HepG2 (cell line): Measurements from ENCODE around the gene NUP85. TPM values are rescaled to one million over a fixed set of nuclear protein-coding genes. Genes with fewer than 3 reads are reported as not detected.

Experiments
- ATF6 ChIP-seq: sonication (generic); formaldehyde crosslinking; conservative IDR thresholded peaks from 2 replicates; pipeline ENCODE4 v1.4.0; 2020; ENCODE audit warnings: missing genetic modification reagents
- BATF2 ChIP-seq: sonication (generic); formaldehyde crosslinking; IDR thresholded peaks from 2 replicates; pipeline ENCODE4 v1.8.0; 2022; ENCODE audit warnings: mild to moderate bottlenecking, missing genetic modification reagents, moderate library complexity
- BRCA1 ChIP-seq: sonication (generic); formaldehyde crosslinking; IDR thresholded peaks from 2 replicates; pipeline ENCODE4 v1.4.0; 2020; ENCODE audit warnings: missing genetic modification reagents
- FOXC1 ChIP-seq: sonication (generic); formaldehyde crosslinking; IDR thresholded peaks from 2 replicates; pipeline ENCODE4 v1.8.0; 2022; ENCODE audit warnings: mild to moderate bottlenecking, missing genetic modification reagents, borderline replicate concordance
- GATAD1 ChIP-seq: IDR thresholded peaks from 2 replicates; pipeline ENCODE4 v1.6.1; 2016; ENCODE audit warnings: missing genetic modification reagents, missing compliant biosample characterization
- IKZF4 ChIP-seq: sonication (generic); formaldehyde crosslinking; IDR thresholded peaks from 2 replicates; pipeline ENCODE4 v1.5.1; 2020; ENCODE audit warnings: borderline replicate concordance, mild to moderate bottlenecking, low read depth, missing genetic modification reagents; ENCODE audit errors: not compliant biosample characterization
- KAT7 ChIP-seq: IDR thresholded peaks from 2 replicates; pipeline ENCODE4 v1.6.1; 2018; ENCODE audit warnings: borderline replicate concordance, missing compliant biosample characterization
- KLF12 ChIP-seq: sonication (generic); formaldehyde crosslinking; IDR thresholded peaks from 2 replicates; pipeline ENCODE4 v1.4.0; 2020; ENCODE audit warnings: missing genetic modification reagents, borderline replicate concordance
- MEIS2 ChIP-seq: sonication (generic); formaldehyde crosslinking; IDR thresholded peaks from 2 replicates; pipeline ENCODE4 v1.9.0; 2021; ENCODE audit warnings: mild to moderate bottlenecking, missing genetic modification reagents
- MXD4 ChIP-seq: IDR thresholded peaks from 2 replicates; pipeline ENCODE4 v1.6.1; 2016; ENCODE audit warnings: mild to moderate bottlenecking, missing biosample characterization, missing genetic modification reagents
- NFRKB ChIP-seq: fragments of 450-650 bp; IDR thresholded peaks from 2 replicates; pipeline ENCODE4 v1.6.1; 2017
- SRY ChIP-seq: sonication (generic); formaldehyde crosslinking; IDR thresholded peaks from 2 replicates; pipeline ENCODE4 v1.8.0; 2022; ENCODE audit warnings: mild to moderate bottlenecking, missing genetic modification reagents
- TEAD3 ChIP-seq: optimal IDR thresholded peaks from 2 replicates; pipeline ENCODE3; 2016; ENCODE audit warnings: borderline replicate concordance
- THRA ChIP-seq: sonication (generic); formaldehyde crosslinking; IDR thresholded peaks from 2 replicates; pipeline ENCODE4 v1.4.0; 2020; ENCODE audit warnings: missing genetic modification reagents, borderline replicate concordance
- TRIM24 ChIP-seq: sonication (generic); formaldehyde crosslinking; IDR thresholded peaks from 2 replicates; pipeline ENCODE4 v1.8.0; 2022; ENCODE audit warnings: mild to moderate bottlenecking, missing genetic modification reagents
- USF2 ChIP-seq, 2 experiments: sonication (generic) in 1 of 2; formaldehyde crosslinking in 1 of 2; IDR thresholded peaks; 2 replicates each; pipeline versions ENCODE4 v1.5.1 to v1.6.1; 2011 to 2020; ENCODE audit warnings: borderline replicate concordance in 1 of 2, low read depth in 1 of 2, low read length in 1 of 2, mild to moderate bottlenecking in 1 of 2, missing genetic modification reagents in 1 of 2, moderate library complexity in 1 of 2
- ZBTB39 ChIP-seq: sonication (generic); formaldehyde crosslinking; IDR thresholded peaks from 2 replicates; pipeline ENCODE4 v1.5.0; 2020; ENCODE audit warnings: missing genetic modification reagents
- ZFP36L2 ChIP-seq: sonication (generic); formaldehyde crosslinking; IDR thresholded peaks from 2 replicates; pipeline ENCODE4 v1.4.0; 2020; ENCODE audit warnings: missing genetic modification reagents
- ZNF326 ChIP-seq: sonication (generic); formaldehyde crosslinking; IDR thresholded peaks from 2 replicates; pipeline ENCODE4 v1.4.0; 2020; ENCODE audit warnings: missing genetic modification reagents, borderline replicate concordance
- ZSCAN22 ChIP-seq: sonication (generic); formaldehyde crosslinking; IDR thresholded peaks from 2 replicates; pipeline ENCODE4 v1.4.0; 2020; ENCODE audit warnings: mild to moderate bottlenecking, missing genetic modification reagents
- polyA plus RNA-seq, 8 experiments: library from polyadenylated mRNA; depleted of rRNA in 3 of 8; stranded (reverse) in 7 of 8; unstranded in 1 of 8; fragments of >200 nt; fragmentation: Illumina TruSeq in 4 of 8; extraction: Trizol in 4 of 8; gene quantifications; 2 replicates each; pipeline versions ENCODE4 v1.2.1 to v1.2.3, GENCODE V29; 2011 to 2016; ENCODE audit warnings: low read depth in 4 of 8, missing spikeins in 1 of 8, mixed read lengths in 1 of 8; ENCODE audit not compliant: insufficient read depth in 1 of 8
- total RNA-seq, 5 experiments: library from RNA; depleted of rRNA; stranded (reverse); fragments of >200 nt; fragmentation: Illumina TruSeq; extraction: Trizol; gene quantifications; 2 replicates each; pipeline ENCODE4 v1.2.3, GENCODE V29; 2016; ENCODE audit warnings: low read depth in 1 of 5

The NUP85 gene
- total and polyA plus RNA-seq, 2 of the 13 experiments (the other 11 are each of a cell fraction or from before 2014, with no cell fraction given) = 89.1 to 124 TPM

GRCh38 chr17:75182569-75183436 is 22.7 kb upstream of the NUP85 start, which contains the start of gene SUMO2 (continued):
- TF ChIP-seq ZBTB39 (no peak), ZNF326 (CRISPR knock-in tag) (no peak), IKZF4 (CRISPR knock-in tag) (no peak), GATAD1 (peak; percentile 76; the same call in 1 of the 2 replicates), TEAD3 (CRISPR knock-in tag) (no peak), MEIS2 (peak; percentile 72), ZSCAN22 (no peak; the same call in 1 of the 2 replicates), USF2 (IDR thresholded peaks at IDR 0.05; ENCODE audit: low read depth, low read length) (no peak), USF2 (CRISPR knock-in tag; IDR thresholded peaks at IDR 0.05; ENCODE audit: borderline replicate concordance) (no peak), NFRKB (peak; percentile 63), THRA (0 out of 2 replicates have a peak, but pooled peaks have one; percentile 10), KAT7 (CRISPR knock-in tag) (peak; percentile 70; the same call in 1 of the 2 replicates), FOXC1 (CRISPR knock-in tag) (0 out of 2 replicates have a peak, but pooled peaks have one; percentile 34), KLF12 (CRISPR knock-in tag) (peak; percentile 88), ZFP36L2 (no peak), BRCA1 (CRISPR knock-in tag) (peak; percentile 78; the same call in 1 of the 2 replicates), BATF2 (CRISPR knock-in tag) (no peak), SRY (CRISPR knock-in tag) (peak; percentile 43; the same call in 1 of the 2 replicates), MXD4 (CRISPR knock-in tag) (peak; percentile 47; the same call in 1 of the 2 replicates), ATF6 (no peak; the same call in 1 of the 2 replicates), TRIM24 (CRISPR knock-in tag) (no peak)
